AG08396 (cell line): ENCODE measurements around the gene PORCN.
"Not testable (repeated sequence)": the region's sequence is repeated elsewhere in the genome, so short reads cannot be mapped to it uniquely, and the experiment has no call there.

ENCODE experiments used
- DNase-seq: peaks from one replicate; pipeline ENCODE4 v3.0.0; 2012; ENCODE audit warnings: low spot score, mixed read lengths

The PORCN gene

DNA sequence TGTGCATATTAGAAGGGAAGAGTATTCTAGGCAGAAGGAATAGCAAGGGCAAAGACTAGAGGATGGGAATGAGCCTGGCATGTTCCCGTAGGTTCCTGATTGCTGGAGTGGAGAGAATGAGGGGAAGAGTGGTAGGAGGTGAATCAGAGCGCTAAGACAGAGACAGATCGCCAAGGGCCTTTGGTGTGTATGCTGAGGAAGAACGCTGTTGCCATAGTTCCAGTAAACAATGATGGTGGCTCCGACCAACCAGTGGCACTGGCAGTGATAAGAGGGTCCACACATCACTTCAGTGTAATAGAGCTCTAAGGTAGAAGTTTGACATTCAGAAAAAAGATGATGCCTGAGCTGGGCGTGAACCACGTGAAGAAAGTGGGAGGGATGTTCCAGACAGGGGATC lies 31.7 kb downstream of the PORCN start:
- DNase-seq = no peak

GRCh38 chrX:48541140-48541814 lies 32.5 kb downstream of the PORCN start:
- DNase-seq = no peak

GRCh38 chrX:48548871-48549270 lies 40.1 kb downstream of the PORCN start:
- no peak for DNase-seq

- not testable (repeated sequence) for DNase-seq
Observed at GRCh38 chrX:48555731-48556325, 47.0 kb downstream of the PORCN start.

DNA sequence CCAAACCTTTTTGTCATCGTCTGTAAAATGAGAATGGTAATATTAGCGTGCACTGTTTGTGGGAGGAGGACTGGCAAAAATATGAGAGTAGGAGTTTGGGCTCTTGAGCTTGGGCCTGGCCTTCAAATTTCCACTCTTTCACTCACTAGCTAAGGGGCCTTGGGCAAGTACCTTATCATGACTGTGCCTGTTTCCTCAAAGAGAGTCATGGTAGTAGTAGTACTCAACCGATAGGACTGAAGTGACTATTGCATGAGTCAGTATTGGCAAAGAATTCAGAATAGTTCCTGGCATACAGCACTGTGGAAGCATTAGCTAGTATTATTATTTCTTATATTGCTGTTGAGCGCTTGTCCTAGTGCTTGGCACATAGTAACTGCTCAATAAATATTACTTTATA lies 49.5 kb downstream of the PORCN start:
- DNase-seq = peak; percentile 57

DNA sequence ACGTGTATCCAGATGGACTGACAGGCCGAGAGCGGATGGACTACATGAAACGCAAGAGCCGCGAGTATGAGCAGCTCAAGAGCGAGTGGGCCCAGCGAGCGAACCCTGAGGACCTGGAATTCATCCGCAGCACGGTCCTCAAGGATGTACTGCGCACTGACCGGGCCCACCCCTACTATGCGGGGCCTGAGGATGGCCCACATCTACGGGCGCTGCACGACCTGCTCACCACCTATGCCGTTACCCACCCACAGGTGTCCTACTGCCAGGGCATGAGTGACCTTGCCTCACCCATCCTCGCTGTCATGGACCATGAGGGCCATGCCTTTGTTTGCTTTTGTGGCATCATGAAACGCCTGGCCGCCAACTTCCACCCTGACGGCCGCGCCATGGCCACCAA lies 50.8 kb downstream of the PORCN start:
- DNase-seq = no peak

DNA sequence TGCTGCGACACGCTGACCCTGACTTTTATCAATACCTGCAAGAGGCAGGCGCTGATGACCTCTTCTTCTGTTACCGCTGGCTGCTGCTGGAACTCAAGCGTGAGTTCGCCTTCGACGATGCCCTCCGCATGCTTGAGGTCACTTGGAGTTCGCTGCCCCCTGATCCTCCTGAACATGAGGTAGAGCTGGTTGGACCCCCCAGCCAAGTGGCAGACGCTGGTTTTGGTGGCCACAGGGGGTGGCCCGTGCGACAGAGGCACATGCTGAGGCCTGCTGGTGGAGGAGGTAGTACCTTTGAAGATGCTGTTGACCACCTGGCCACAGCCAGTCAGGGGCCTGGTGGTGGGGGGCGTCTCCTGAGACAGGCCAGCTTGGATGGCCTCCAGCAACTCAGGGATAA lies 51.3 kb downstream of the PORCN start:
- no peak for DNase-seq

DNA sequence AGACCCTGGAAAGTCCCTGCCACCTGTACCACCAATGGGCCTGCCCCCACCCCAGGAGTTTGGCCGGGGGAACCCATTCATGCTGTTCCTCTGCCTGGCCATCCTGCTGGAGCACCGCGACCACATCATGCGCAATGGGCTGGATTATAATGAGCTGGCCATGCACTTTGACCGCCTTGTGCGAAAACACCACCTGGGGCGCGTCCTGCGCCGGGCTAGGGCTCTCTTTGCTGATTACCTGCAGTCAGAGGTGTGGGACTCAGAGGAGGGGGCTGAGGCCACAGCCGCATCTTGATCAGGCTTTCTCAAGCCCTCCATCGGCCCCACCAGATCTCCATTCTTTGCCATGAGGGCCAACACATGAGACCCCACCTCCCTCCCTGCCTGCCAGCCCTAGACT lies 51.9 kb downstream of the PORCN start:
- DNase-seq = no peak

- DNase-seq = no peak
Observed at GRCh38 chrX:48569958-48570357, 61.2 kb downstream of the PORCN start.
